K562 (cell line): ENCODE results near the gene KLHL13. TPM values are rescaled to one million over a fixed set of nuclear protein-coding genes. Genes with fewer than 3 reads are reported as not detected.

ENCODE experiments used
- ATAC-seq: fragments of 200-7000 bp; cut with Tn5 transposase; 3 replicates; pipeline ENCODE4 v1.9.1; 2020; ENCODE audit warnings: moderate library complexity
- BruUV-seq: library from RNA; stranded (reverse); fragments of 400-500 nt; replicated peaks from 2 replicates; lab custom pipeline; 2021; lab: Mats Ljungman, UMichigan
- CTCF ChIA-PET: fragments of 300-600 bp; formaldehyde crosslinking; extraction: SDS; loops from one replicate; lab custom pipeline; 2021; ENCODE audit warnings: low intra/inter-chr PET ratio; lab: Yijun Ruan, JAX
- POLR2A ChIA-PET: fragments of 300-600, 350-650 bp; sonication (Branson Sonifier 250); formaldehyde crosslinking; extraction: SDS; loops from one replicate; lab custom pipeline; 2021; ENCODE audit warnings: antibody characterized with exemption, inconsistent platforms; lab: Yijun Ruan, JAX
- DNase-seq, 4 experiments: peaks; one replicate each; pipeline versions ENCODE4 v3.0.0 to v3.0.0-alpha.2; 2011 to 2018; ENCODE audit warnings: low spot score in 3 of 4, mixed read lengths in 3 of 4; ENCODE audit errors: extremely low read depth in 1 of 4
- FAIRE-seq: peaks from 2 replicates; lab custom pipeline; 2011; peaks lifted over from hg19 to GRCh38; lab: Jason Lieb, UNC
- H2AFZ ChIP-seq: 2 replicates; pipeline ENCODE4 v1.6.0; 2011; ENCODE audit warnings: low read depth, low read length, control low read depth, inconsistent platforms
- H3K27ac ChIP-seq: fragments of 200-600 bp; 3 replicates; pipeline ENCODE4 v1.8.0; 2011; ENCODE audit warnings: low read depth, mild to moderate bottlenecking, control low read depth, inconsistent platforms, low read length, moderate library complexity, mixed read lengths; ENCODE audit errors: extremely low read depth
- H3K27me3 ChIP-seq, 2 experiments: fragments of 300-600 bp in 1 of 2; 2 replicates in 1 of 2; 3 replicates in 1 of 2; pipeline versions ENCODE4 v1.6.0 to v1.8.0; 2011; ENCODE audit warnings: inconsistent platforms in 2 of 2, low read length in 2 of 2, mild to moderate bottlenecking in 1 of 2, mixed read lengths in 1 of 2, moderate library complexity in 1 of 2; ENCODE audit not compliant: control insufficient read depth in 2 of 2, insufficient read depth in 2 of 2
- H3K36me3 ChIP-seq: fragments of 300-600 bp; 3 replicates; pipeline ENCODE4 v1.8.0; 2011; ENCODE audit warnings: mild to moderate bottlenecking, low read length, inconsistent platforms; ENCODE audit not compliant: control insufficient read depth, insufficient read depth
- H3K4me1 ChIP-seq, 2 experiments: fragments of 200-600 bp in 1 of 2; replicated peaks in 1 of 2; 2 replicates in 1 of 2; 3 replicates in 1 of 2; pipeline versions ENCODE4 v1.5.1 to v1.8.0; 2011; ENCODE audit warnings: inconsistent platforms in 2 of 2, low read length in 2 of 2, mild to moderate bottlenecking in 1 of 2, mixed read lengths in 1 of 2, moderate library complexity in 1 of 2; ENCODE audit not compliant: control insufficient read depth in 2 of 2, insufficient read depth in 2 of 2
- H3K4me2 ChIP-seq: 2 replicates; pipeline ENCODE4 v1.6.1; 2011; ENCODE audit warnings: low read length, control low read depth, inconsistent platforms, mixed read lengths; ENCODE audit not compliant: insufficient read depth
- H3K4me3 ChIP-seq: fragments of 200-600 bp; sonication (generic), shearing (Covaris generic); 2 replicates; pipeline ENCODE4 v1.5.1; 2016; ENCODE audit warnings: control low read depth, inconsistent platforms
- H3K79me2 ChIP-seq: fragments of 200-600 bp; 3 replicates; pipeline ENCODE4 v1.8.0; 2011; ENCODE audit warnings: low read length, inconsistent platforms; ENCODE audit not compliant: control insufficient read depth, insufficient read depth
- H3K9ac ChIP-seq, 2 experiments: 2 replicates each; pipeline versions ENCODE4 v1.6.0 to v1.6.1; 2011; ENCODE audit warnings: low read depth in 2 of 2, low read length in 2 of 2, control low read depth in 1 of 2, inconsistent platforms in 1 of 2, mild to moderate bottlenecking in 1 of 2, mixed read lengths in 1 of 2; ENCODE audit not compliant: insufficient read depth in 1 of 2
- H3K9me1 ChIP-seq: one replicate; pipeline ENCODE4 v1.6.0; 2011; ENCODE audit warnings: inconsistent platforms, mild to moderate bottlenecking, low read length, moderate library complexity; ENCODE audit not compliant: control insufficient read depth, insufficient read depth
- H3K9me3 ChIP-seq: replicated peaks from 2 replicates; pipeline ENCODE4 v1.5.1; 2011; ENCODE audit warnings: low read depth, low read length, inconsistent platforms; ENCODE audit not compliant: control insufficient read depth, insufficient read depth
- H4K20me1 ChIP-seq: replicated peaks from 2 replicates; pipeline ENCODE4 v1.6.1; 2011; ENCODE audit warnings: low read length, inconsistent platforms, mixed read lengths; ENCODE audit not compliant: control insufficient read depth, insufficient read depth
- GATA2 ChIP-seq: sonication (generic); formaldehyde crosslinking; IDR thresholded peaks from 2 replicates; pipeline ENCODE4 v1.4.0; 2020; ENCODE audit warnings: mild to moderate bottlenecking, missing genetic modification reagents
- GTF3C2 ChIP-seq: IDR thresholded peaks from 3 replicates; pipeline ENCODE4 v1.6.1; 2011; ENCODE audit warnings: borderline replicate concordance, mild to moderate bottlenecking, moderate library complexity; ENCODE audit not compliant: insufficient read length; ENCODE audit errors: extremely low read depth
- KHSRP ChIP-seq: fragments of 450-650 bp; IDR thresholded peaks from 2 replicates; pipeline ENCODE4 v1.6.1; 2017
- MGA ChIP-seq: fragments of 450-650 bp; IDR thresholded peaks from 2 replicates; pipeline ENCODE4 v1.6.1; 2016; ENCODE audit warnings: mild to moderate bottlenecking, moderate library complexity
- NFIC ChIP-seq: fragments of 450-650 bp; IDR thresholded peaks from 2 replicates; pipeline ENCODE4 v1.6.1; 2017; ENCODE audit warnings: mild to moderate bottlenecking, inconsistent platforms
- NFIX ChIP-seq: fragments of 250-450 bp; sonication (Bioruptor Pico); IDR thresholded peaks from 2 replicates; pipeline ENCODE4 v1.4.0; 2020; ENCODE audit warnings: low read depth, mild to moderate bottlenecking, moderate library complexity
- WGBS: fragments of 100-300 bp; shearing (Covaris generic); methylation state at CpG from one replicate; pipeline ENCODE4 v1.1.6; 2016; ENCODE audit warnings: low coverage, mixed read lengths; ENCODE audit not compliant: insufficient coverage; ENCODE audit errors: missing lambda C conversion rate; 5-methylcytosine and 5-hydroxymethylcytosine counted together
- in situ Hi-C: fragments of 300-500 bp; cut with MboI; formaldehyde crosslinking; loops from 4 replicates; pipeline ENCODE4 v1.15.0; 2018; ENCODE audit warnings: inconsistent platforms, mixed read lengths
- intact Hi-C: fragments of 100-400 bp; cut with micrococcal nuclease; formaldehyde crosslinking; loops from 2 replicates; pipeline ENCODE4 v1.14.2; 2022
- polyA plus RNA-seq, 8 experiments: library from polyadenylated mRNA; depleted of rRNA in 4 of 8; stranded (reverse) in 5 of 8; unstranded in 3 of 8; fragments of >200 nt; fragmentation: Nextera tagmentation in 2 of 8; fragmentation: Illumina TruSeq in 1 of 8; extraction: Ambion mirVana in 2 of 8; extraction: Trizol in 1 of 8; gene quantifications; 2 replicates each; pipeline versions ENCODE4 v1.2.1 to v1.2.3, GENCODE V29; 2011 to 2014; ENCODE audit warnings: inconsistent platforms in 1 of 8, missing spikeins in 1 of 8
- total RNA-seq, 7 experiments: library from RNA; depleted of rRNA in 6 of 7; stranded (reverse); fragments of >200 nt in 6 of 7; fragmentation: Illumina TruSeq in 2 of 7; extraction: Trizol in 2 of 7; gene quantifications; 2 replicates each; pipeline versions ENCODE4 v1.2.1 to v1.2.3, GENCODE V29; 2011 to 2021; ENCODE audit warnings: low replicate concordance in 1 of 7

The KLHL13 gene
- total and polyA plus RNA-seq, 9 of the 15 experiments (the other 6 are each of a cell fraction or from before 2014, with no cell fraction given), result 1.2 to 4.1 (median 2.2) TPM

DNA sequence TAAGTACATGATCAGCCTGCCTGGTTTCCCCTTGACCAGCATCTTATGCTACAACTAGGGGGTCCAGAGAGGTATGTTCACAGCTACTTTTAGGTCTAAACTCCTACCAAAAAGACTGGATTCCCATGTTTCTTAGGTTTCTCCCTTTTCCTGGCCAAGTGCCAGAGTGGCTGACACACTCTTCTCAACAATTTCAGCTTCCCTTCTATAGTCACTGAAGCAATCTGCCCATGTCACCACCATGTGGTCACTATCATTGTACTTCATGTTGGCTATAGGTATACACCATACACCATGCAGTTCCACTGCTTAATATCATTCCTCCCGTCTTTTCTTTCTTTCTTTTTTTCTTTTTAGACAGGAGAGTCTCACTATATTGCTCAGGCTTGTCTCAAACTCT lies 66.9 kb downstream of the KLHL13 start:
- Histone ChIP-seq H3K4me3 (no peak overlapping the region), H3K4me2 (no peak overlapping the region), H3K9me1 (no peaks in the 10 kb centered on the region), H3K9me3 (no peaks in the 10 kb centered on the region), H3K27ac (no peak overlapping the region), H3K79me2 (no peaks in the 10 kb centered on the region), H3K36me3 (no peaks in the 10 kb centered on the region), H3K4me1 (no peaks in the 10 kb centered on the region), H3K9ac (no peak overlapping the region), H2AFZ (no peak overlapping the region), H4K20me1 (no peaks in the 10 kb centered on the region), H3K27me3 (no peaks in the 10 kb centered on the region)
- CTCF ChIA-PET, result no interaction called here
- BruUV-seq, result no TSS peak
- intact Hi-C loops (no loop called here), in situ Hi-C loops (no loop called here)
- WGBS, result no CpG with 5 or more reads among the region's 1 CpG
- FAIRE-seq, result no peak
- ATAC-seq, result peak; percentile 38; the same call in 1 of the 3 replicates
- DNase-seq, result peak in 1 of 4 experiments; percentile 11
- TF ChIP-seq GTF3C2 (no peak), GATA2 (CRISPR knock-in tag) (no peak), NFIX (CRISPR knock-in tag) (peak; percentile 39), KHSRP (no peak), NFIC (peak; percentile 84), MGA (no peak)
- POLR2A ChIA-PET, result no interaction called here
